SHP77 treated with DMSO at 0.1 percent for 48 hours (cell line): Measurements from ENCODE around the gene TMEM132C.

Experiments
- DNase-seq: peaks from one replicate; lab custom pipeline; 2025; lab: John Stamatoyannopoulos, UW

The TMEM132C gene

DNA sequence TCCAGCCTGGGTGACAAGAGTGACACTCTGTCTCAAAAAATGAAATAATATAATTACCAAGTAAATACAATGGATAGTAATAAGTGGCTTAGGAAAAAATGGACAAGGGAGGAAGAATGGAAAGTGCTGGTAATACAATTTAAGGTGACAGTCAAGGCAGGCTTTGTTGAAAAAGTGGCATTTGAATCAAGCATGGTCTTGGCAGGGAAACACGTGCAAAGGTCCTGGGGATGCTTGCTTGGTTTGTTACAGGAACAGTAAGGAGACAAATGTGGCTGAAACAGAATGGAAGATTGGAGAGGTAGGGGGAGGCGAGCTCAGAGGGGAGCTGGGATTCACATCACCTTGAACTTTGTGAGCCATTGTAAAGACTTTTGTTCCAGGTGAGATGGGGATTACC is 153.2 kb downstream of the TMEM132C start:
- DNase-seq: no peak

DNA sequence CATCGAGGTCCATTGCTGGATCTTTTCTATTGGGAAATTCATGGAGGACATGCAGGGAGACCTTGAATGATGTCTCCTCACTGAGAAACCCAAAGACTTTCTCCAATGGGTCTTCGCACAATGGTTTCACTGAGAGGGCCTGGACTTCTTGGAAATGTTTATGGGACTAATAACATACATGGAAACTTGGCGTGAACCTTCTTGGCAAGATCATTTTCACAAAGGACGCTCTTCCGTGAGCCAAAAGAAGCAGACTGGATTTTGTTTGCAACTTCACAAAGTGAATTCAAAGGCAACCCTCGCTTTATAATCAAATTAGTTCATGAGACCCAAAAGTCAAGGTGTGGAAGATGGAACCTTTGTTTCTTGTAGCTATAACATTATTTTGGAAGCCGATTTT is 154.4 kb downstream of the TMEM132C start:
- no peak for DNase-seq

DNA sequence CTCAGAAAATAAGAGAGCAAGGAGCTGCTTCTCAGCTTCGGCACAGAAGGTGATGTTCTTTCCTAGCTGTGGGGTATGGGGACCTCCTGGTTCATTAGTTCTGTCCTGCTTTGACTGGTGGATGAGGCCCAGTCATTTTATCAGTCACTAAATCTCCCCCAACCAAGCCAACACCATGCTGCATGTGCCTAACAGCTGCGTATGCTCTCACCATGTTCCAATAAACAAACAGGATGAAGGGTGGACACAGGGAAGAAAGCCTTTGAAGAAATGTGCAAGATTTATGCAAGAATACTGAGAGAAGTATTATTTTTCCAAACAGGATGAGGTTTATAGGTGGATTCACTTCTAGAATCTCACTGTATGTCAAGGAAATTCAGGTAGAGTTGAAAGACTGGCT is 156.2 kb downstream of the TMEM132C start:
- no peak for DNase-seq

DNA sequence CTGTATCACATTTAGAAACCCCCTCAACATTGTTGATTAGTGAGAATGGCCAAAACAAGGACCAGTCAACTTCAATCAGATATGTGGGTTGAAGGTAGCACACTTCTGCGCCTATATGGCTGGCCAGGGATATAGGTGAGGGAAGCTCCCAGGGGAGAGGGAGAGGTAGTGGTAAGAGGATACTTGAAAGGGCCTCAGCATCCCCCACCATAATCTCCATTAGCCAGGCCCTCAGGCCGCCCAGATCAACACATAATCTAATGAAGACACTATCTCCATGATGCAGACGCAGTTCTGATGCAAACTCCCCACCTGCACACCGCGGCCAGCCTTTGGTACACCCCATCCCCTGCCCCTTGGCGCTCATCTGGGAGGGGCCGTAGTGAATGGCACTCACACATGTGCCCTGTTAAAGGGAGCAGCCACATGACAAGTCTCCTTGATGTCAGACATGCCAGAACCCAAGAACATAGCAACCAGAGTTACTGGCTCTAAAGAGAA is 158.0 kb downstream of the TMEM132C start:
- DNase-seq: no peak

DNA sequence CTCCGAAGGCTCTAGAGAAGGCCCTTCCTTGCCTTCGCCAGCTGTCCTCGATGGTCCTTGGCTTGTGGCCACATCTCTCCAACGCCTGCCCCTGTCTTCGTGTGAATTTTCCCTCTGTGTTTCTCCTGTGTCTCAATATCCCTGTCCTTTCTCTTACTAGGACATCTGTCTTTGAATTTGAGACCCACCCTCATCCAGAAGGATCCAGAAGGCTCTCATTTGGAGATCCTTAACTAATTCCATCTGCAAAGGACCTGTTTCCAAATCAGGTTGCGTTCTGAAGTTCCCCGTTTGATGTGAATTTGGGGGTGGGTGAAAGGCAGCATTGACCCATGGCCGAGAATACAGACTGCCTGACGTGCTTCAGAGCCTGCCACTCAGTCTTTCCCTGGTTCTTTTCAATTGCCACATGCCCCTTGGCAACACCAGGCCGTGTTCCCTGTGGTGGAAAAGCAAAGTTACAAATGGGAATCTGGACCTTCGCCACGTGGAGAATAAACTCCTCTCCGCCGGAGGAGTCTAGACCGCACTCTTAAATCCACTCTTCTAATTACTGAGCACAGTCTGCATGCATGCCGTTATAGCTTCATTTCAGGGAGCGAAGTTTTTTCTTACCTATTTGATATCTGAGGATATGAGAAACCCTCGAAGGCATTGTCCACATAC is 158.8 kb downstream of the TMEM132C start:
- no peak for DNase-seq

DNA sequence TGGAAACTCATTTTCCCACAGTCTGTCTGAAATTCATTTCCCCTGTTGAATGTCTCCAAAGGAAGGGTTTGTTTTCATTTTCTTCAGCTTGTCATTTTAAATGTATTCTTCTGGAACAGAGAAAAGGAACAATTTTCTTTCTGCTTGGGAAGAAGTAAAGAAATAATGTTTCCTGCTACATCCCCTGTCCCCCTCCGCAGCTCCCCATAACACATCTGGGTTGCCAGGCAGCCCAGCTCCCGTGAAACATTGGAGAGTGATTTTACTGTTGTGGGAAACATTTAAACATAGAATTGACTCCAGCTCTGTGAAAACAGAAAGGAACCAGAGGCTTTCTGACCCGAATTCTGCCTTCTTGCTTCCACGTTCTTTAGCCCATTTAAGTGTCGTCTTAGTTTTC is 159.5 kb downstream of the TMEM132C start:
- DNase-seq: no peak

DNA sequence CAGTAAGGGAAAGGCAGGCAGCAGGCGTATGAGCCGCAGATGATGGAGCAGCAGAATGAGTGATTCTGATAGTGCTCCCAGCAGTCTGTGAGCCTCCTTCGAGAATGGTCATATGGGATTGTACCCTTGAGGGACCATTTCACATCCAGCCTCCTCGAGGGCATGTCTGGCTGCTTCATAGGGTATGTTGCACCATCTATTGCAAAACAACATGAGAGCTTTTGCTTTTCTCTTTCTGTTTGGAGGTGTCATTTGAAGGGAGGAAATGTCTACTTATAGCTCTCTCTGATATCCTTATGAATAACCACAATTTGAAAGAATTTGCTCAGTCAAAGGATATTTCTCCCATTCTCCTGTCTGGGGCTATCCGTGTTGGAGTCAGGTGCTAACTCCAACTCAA is 172.8 kb downstream of the TMEM132C start:
- no peak for DNase-seq

DNA sequence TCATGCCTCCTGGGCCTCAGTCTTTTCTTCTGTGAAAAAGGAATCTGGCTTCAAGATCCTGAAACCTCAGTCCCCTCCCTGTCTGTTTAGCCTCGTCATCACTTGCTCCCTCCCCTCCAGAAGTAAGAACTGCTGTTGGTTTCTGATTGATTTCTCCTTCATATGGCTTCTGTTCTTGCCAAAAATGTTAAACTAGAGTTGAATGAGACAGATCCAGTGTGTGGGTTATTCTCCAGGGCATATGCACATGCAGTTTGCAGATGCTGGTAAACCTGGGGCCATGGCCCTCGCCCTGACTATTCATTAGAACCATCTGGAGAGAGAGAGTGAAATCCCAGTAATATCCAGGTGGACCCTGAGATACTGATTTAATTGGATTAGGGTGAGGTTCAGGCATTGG is 175.1 kb downstream of the TMEM132C start:
- DNase-seq: no peak

DNA sequence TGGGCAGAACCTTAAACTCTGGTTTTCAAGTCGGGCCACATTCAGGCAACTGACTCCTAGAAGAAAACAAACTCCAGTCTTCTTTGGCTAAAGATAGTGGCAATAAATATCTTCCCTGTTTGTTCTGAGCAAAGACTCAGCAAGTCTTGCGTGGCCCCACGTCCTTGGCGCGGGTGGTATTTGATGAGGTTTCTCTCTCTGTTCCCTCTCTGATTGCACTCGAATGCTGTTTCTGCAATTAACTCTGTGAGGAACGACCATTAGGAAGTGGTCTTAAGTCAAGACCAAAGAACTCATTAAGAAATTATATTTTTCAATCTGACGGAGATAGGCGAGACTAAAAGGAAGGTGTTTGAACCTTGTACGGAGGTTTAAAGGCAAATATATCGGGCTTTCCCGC is 177.6 kb downstream of the TMEM132C start:
- no peak for DNase-seq

DNA sequence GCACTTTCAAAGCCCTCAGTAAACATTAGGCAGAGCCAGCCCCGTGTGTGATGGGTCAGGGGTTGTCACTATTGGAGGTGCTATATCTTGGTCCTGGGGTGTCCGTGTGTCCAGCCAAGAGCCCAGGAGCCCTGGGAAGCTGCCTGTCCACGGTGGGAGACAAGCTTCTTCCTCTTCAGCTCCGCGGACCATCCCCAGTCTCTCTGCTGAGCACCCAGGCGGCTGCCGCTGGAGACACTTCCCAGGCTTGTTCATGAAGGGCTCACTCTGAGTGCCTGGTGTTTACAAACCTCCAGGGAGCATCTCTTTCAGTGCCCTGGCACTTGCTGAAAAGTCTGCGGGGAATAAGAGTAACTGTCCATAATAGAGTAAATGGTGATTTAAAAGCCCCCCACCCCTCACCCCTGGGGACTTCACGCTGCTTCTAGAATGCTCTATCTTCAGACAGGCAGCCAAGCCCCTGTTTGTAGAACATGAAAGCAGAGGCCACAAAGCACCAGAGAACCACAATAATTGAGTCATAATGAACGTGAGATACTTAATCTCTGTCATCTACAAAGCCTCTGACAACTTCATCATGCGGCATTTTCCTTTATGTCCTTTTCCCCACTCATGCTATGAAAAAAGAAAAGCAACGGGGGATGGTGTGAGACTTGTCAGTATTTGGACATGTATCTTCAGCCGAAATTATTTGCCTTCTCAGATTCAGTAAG is 178.6 kb downstream of the TMEM132C start:
- DNase-seq: no peak

DNA sequence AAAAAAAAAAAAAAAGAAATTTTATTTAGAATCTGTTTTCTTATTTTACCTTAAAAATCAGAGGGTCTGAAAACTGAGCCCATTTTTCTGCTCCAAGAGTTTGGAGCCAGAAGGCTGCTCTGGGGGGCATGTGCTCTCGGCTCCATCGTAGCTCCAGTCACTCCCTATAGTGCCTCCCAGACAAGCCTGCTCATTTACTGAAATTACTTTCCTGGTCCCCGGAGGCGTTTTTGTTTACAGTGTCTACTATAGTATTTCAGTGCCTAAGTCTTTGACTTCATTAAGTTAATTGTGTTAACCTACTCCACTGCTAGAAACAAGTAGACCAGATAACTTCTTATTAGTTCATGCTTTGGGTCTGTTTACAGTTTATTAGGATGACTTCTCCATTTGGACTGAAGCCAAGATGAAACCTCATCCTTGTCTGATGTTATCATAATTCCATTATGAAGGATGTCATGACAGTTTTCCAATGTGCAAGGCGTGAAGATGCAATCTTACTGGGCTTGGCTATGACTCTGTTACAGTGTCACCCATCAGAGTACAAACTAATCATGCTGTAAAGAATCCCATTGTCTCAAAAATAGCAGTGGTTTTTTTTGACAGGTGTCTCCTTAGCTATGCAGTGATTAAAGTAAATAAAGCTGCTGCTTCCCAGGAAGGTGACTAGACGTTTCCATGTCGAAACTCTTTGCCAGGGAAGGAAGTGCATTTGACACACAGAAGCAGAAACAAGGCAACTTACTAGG is 182.3 kb downstream of the TMEM132C start:
- peak; percentile 5 for DNase-seq

DNA sequence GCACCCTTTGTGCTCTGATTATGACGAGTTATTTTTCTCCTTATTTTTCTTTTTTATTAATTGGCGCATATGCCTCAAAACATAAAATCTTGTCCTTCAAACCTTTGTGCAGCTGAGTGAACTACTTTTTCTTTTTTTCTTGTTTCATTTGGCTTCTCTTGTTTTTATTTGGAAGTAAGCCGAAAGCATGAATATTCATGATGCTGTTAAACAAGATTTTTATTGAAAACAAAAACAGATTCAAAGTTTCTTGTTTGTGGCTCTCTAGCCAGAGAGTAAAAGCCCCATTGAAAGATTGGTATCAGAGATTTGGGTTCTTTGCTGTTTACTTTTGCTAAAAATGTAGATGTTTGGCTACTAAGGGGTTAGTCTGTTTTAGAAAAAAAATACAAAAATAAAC is 183.8 kb downstream of the TMEM132C start:
- DNase-seq: no peak

DNA sequence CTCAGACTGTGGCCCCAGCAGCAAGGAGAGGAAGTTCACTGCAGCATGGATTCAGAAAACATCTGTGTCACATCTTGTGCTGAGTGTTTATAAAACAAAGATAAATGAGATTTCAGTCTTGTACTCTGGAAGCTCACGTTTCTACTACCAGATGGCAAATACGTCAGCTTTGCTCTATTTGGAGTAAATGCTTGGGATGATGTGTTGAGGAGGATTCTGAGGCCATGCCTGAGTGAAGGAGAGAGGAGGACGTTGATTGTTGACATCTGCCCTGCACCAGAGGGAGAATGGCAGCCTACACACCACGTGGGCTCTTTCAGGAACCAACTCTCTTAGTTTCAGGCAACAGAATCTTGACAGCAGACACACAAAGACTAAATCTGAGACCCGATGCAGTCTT is 188.9 kb downstream of the TMEM132C start:
- DNase-seq: no peak

DNA sequence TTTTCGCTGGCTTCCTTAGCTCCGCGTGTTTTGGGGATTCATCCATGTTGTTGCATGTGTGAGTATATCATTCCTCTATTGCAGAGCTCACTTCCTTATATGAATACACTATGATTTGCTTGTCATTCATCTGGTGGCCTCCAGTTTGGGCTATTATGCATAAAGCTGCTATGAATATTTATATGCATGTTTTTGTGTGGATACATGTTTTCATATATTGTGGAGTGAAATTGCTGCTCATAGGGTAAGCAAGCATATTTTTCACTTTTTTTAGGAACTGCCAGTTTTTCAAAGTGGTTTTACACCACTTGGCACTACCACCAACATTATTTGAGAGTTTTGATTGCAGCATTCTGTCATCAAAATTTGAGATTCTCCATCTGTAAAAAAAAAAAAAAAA is 190.0 kb downstream of the TMEM132C start:
- no peak for DNase-seq

DNA sequence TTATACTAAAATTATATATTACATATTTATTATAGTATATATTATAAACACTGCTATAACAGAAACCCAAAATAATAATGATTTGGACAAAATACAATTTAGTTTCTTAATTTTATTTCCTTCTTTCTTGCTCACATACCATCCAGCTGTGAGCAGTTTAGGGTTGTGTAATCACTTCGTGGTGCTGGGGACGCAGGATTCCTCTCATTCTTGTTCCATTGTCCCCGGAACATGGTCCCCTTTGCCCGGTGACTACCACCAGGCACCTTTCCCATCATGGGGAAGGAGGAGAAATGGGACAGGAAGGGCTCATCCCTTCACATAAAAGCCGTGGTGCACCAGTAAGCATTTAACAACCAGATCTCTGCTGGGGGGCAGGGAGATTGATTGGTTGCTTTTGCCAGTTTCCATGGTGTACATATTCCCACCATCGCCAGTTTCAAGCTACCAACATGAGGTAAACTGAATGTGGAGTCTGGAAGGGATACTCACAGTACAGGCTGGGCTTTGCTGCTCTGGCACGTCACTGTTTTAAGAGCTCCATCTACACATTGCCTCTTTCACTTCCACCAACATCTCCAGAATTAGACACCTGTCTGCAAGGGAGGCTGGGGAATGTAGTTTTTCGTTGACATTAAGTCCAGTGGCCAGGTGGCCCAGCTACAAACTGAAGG is 191.5 kb downstream of the TMEM132C start:
- DNase-seq: no peak

DNA sequence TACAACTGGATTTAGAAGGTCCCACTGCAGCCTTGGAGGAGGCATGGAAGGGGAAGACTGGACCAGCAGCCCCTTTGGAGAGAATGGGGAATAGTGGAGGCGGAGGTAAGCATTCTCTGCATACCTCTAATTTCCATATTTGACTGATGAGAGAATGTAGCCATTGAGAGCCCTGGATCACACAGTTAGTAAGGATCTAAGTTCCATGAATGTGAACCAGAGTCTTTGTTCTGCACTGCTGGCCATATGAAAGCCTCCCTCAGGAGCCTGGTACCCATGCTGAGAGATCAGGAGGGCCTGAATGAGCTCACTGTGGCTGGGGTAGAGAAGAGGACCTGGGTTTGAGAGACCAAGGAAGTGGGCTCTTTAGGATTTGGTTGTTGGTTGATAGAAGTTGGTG is 192.1 kb downstream of the TMEM132C start:
- no peak for DNase-seq

DNA sequence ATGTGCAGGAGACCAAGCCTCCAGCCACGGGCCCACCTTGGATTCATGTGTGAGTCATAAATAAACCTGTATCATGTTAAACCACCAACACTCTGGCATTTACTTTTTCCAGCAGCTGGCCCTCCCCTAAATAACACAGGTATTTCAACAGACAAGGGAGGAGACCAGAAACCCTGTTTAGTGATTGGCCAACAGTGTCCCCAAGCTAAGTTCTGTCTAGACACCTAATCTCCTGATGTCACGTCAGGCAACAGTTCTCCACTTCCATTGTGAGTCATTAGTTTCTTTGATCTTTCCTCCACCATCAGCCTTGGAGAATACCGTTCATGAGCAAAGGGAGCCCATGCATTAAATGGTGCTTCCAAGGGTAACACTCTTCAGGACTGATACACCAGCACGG is 196.9 kb downstream of the TMEM132C start:
- no peak for DNase-seq

DNA sequence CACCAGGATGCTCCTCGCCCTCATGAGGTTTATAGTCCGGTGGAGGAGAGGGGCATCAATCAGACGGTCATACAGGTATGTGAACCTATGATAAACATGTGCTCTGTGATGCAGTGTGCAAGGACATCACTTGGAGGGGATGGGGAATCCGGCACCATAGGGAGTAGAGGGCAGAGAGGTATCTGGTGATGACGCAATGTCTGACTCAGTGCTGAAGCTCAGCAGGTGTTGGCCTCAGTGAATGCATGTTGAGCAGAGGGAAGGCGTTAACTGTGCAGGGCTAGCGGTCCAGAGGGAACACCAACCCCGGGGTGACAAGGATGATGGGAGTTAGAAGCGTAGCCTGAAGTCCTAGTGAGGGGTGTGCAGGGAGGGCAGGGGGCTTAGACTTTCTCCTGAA is 200.9 kb downstream of the TMEM132C start:
- DNase-seq: no peak

DNA sequence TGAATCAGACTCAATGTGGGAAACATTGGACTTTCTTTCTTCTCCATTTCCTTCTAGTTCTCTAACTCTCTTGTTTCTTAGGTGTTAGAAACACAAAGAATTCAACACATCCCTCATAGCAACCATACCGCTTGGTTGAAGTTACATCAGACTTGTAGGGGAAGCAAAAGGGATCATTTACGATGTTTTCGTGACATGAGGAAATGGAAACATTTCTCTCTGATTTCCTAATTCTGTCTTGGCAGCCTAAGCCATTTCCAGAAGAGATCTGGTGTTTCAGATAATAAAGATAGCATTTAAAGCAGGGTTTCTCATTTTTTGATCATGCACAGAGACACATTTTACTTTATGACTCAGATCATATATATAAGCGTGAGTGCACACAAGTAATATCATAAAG is 202.0 kb downstream of the TMEM132C start:
- DNase-seq: no peak

DNA sequence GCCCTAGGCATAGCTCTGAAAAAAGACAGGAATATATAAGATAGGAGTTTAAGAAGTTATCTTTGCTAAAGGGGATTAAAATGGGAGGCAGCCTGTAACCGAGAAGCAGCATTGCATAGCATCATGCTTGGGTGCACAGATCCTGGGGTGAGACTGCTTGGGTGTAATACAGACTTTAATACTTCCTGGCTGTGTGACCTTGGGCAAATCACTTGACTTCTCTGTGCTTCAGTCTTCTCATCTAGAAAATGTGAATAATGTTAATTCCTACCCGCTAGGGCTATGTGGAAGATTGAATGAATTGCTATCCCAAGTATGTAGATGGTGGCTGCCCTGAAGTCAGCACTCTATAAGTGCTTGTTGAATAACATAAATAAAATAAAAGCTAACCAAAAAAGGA is 204.5 kb downstream of the TMEM132C start:
- no peak for DNase-seq

DNA sequence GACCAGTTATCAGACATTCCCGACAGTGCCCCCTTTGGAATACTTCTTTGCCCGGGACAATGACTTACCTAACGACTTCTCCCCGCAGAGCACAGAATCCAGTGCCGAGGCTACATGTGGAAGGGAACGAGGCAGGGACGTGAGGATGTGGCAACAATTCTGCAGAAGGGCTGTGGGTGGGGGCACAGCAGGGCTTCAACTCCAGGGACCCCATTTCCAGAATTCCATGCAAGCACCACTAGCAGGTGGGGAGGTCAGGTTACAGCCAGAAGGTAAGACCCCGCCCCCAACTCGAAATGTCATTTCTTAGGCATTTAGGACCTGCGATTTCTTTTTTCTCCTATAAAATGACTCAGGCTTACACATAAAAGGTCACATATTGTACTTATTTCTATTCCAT is 207.9 kb downstream of the TMEM132C start:
- DNase-seq: no peak

DNA sequence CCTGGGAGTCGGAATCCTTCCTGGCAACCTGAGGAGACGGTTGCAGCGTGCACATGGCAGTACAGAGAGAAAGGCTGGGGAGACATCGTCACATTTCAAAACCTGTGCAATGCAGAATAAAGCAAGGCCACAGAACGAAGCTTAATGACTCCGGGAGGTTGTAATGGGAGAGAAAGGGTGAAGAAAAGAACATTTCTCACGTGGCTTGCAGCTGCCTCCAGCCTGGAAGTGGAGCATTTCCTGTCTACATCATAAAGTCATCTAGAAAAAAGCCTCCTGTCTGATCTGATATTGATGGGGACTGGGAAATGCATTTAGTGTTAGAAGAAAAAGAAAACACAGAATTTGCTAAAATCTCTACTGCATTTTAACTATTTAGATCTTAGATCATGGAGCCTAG is 209.3 kb downstream of the TMEM132C start:
- no peak for DNase-seq
